GM19463 (cell line): ENCODE measurements around the gene EEF1AKMT1.
"Not testable (repeated sequence)": the region's sequence is repeated elsewhere in the genome, so short reads cannot be mapped to it uniquely, and the experiment has no call there.

Source experiments
- ATAC-seq: cut with Tn5 transposase; IDR thresholded peaks from one replicate; pipeline ENCODE4 v1.9.1; 2021; ENCODE audit warnings: mild to moderate bottlenecking, moderate library complexity; ENCODE audit not compliant: unreplicated experiment

Gene EEF1AKMT1

GRCh38 chr13:20779405-20779804 lies 5.6 kb upstream of the EEF1AKMT1 start:
- no peak for ATAC-seq

DNA sequence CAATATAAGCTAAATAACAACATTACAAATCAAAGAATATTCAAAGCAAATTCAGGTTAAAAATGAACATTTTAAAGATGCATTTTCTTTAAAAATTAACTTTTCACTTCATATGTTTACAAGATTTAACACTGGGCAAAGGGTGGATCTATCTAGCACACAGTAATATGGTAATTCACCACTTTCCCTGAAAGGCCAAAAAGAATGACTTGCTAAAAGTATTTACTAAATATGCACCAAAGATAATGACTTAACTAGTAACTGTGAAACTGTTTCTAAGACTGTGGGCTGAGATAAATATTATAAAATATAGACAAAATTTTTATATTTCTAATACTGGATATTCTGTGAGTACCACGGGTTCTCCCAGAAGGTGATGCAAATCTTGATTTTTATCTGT lies 4.5 kb upstream of the EEF1AKMT1 start:
- no peak for ATAC-seq

DNA sequence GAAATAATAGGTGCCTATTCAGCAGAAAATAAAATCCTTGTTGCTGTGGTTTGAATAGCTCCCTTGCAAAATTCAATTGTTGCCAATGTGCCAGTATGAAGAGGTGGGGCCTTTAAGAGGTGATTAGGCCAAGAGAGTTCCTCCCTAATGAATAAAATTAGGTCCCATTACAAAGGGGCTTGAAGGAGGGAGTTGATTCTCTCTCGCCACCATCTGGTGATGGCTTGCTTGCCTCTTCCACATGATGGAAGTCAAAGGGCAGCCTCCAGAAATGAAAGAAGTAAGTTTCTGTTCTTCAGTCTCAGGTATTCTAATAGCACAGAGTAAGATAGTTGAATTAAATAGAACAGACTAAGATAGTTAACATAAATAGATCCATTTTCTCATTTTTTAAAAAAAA lies 3.0 kb upstream of the EEF1AKMT1 start:
- no peak for ATAC-seq

GRCh38 chr13:20775961-20776360 lies 2.2 kb upstream of the EEF1AKMT1 start:
- no peak for ATAC-seq

GRCh38 chr13:20774746-20775145 lies 985 bp upstream of the EEF1AKMT1 start:
- ATAC-seq: no peak

DNA sequence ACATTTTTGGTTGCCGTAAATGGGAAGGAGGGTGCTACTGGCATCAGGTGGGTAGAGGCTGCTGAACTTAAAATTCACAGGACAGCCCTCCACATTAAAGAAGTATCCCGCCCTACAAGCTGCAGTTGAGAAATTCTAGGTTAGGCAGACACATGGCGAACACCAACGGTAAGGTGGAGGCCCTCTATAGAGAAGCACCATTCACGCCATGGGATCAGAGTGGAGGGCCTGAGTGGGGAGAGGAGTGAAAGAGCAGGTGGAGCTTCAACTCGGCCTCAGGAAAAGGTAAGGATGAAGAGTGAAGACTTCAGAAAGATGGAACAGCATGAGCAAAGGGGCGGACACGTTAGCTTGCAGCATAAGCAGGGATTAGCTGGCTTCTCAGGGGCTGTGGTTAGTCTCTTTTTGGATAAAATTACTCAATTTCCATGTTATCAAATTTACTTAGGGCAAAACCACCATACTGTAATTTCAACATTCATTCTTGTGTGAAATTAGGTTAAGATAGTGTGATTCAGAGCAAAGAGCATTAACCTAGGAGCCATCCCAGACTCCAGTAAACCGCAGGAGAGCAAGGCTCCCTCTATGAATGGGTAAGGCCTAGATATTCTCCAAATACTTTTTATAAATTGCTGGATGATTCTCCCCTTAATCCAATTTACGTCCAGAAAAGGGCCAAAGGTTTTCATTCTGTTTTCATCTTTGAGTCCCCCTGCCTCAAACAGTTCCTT lies 1.2 kb downstream of the EEF1AKMT1 start:
- ATAC-seq: no peak

GRCh38 chr13:20769834-20770233 lies 3.9 kb downstream of the EEF1AKMT1 start:
- no peak for ATAC-seq

DNA sequence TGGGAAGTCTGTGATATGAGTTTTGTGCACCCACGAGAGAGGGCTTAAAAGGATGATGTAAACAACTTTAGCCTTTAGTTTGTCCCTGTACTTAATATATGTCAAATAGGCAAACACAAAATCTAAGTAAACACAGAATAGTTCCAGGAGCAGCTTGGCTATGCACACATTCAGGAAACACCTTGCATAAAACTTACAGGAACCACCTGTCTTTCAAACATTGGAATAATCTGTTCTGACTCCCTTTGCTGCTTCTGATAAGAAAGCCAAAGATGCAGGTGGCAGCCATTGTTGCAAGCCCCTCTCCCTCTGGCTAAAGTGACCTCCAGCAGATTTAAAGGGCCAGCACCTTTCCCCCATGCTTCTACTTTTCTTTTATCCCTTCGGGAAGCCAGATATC lies 4.7 kb downstream of the EEF1AKMT1 start:
- no peak for ATAC-seq

GRCh38 chr13:20767309-20767943 lies 6.3 kb downstream of the EEF1AKMT1 start:
- no peak for ATAC-seq

- ATAC-seq: no peak
These were observed 12.9 kb downstream of the EEF1AKMT1 start for GRCh38 chr13:20760872-20761271.

DNA sequence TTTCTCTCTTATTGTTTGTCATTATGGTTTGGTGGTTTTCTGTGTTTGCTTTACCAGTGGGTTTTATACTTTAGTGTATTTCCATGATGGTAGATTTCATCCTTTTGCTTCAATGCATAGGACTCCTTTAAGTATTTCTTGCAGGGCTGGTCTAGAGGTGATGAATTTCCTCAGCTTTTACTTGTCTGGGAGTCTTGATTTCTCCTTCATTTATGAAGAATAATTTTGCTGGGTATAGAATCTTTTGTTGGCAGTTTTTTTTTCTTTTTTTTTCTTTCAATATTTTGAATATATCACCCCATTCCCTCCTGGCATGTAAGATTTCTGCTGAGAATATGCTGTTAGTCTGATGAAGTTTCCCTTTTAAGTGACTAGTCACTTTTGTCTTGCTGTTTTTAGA lies 19.8 kb downstream of the EEF1AKMT1 start:
- ATAC-seq: no peak

DNA sequence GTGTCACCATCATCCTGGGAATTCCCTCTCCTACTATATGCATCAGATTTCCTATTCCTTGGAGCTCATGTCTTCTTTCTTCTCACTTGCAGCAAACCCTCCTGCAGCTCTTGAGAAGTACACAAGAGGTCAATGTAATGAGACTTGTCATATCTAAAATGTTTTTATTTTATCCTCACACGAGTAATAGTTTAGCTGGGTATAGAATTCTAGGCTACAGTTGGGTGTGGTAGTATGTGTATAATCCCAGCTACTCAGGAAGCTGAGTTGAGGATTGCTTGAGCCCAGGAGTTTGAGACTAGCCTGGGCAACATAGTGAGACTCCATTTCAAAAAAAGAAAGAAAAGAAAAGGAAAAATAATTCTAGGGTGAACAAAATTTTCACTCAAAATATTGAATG lies 24.4 kb downstream of the EEF1AKMT1 start:
- no peak for ATAC-seq

- ATAC-seq: not testable (repeated sequence)
These were observed 29.8 kb downstream of the EEF1AKMT1 start for GRCh38 chr13:20743830-20744404.

GRCh38 chr13:20740021-20740420 lies 33.7 kb downstream of the EEF1AKMT1 start:
- no peak for ATAC-seq

DNA sequence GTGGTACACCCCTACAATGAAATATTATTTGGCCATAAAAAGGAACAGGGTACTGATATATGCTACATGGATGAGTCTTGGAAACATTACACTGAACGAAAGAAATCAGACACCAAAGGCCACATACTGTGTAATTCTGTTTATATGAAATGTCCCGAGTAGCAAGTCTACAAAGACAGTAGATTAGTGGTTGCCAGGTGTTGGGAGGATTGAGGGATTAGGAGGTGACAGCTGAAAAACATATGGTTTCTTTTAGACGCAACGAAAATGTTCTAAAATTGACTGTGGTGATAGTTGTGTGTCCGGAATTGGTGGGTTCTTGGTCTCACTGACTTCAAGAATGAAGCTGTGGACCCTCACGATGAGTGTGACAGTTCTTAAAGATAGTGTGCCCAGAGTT lies 35.1 kb downstream of the EEF1AKMT1 start:
- ATAC-seq: no peak

DNA sequence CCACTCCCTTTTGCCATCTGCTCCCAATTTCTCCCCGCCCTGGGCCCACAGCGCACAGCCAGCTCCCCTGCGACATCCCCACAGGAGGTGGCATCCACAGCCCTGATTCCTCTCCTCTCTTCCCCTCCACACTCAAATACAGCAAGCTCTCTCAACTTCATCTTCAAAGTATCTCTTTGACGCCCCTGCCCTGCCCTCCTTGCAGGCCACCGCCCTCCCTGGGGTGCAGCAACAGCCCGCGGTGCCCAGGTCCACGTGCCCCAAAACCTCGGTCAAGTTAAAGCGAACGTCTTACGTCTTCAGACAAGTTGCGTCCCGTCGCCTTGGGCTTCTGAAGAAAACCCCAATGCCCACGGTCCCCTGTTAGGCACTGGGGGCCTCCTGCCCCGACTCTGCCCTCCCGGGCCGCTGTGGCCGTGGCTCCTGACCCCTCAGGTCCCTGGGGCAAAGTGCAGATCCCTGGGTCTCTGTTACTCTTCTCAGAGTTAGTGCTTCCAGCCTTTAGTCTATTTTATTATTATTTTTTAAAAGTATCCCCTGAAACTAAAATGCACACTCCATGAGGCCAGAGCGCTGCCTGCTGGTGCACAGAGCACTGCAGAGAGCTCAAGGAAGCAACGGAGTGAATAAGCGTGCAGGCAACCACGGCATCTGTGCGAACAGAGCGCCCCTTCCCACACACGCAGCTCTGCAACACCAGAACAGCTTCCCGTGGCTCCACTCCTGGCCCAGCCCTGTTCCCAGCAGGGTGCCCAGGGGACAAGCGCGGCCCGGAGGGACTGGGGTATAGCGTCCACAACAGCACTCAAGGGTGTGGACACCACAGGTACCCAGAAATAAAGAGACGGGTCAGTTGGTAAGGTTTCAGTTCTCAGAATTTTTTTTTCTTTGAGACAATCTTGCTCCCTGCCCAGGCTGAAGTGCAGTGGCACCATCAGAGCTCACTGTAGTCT lies 43.9 kb downstream of the EEF1AKMT1 start:
- no peak for ATAC-seq

DNA sequence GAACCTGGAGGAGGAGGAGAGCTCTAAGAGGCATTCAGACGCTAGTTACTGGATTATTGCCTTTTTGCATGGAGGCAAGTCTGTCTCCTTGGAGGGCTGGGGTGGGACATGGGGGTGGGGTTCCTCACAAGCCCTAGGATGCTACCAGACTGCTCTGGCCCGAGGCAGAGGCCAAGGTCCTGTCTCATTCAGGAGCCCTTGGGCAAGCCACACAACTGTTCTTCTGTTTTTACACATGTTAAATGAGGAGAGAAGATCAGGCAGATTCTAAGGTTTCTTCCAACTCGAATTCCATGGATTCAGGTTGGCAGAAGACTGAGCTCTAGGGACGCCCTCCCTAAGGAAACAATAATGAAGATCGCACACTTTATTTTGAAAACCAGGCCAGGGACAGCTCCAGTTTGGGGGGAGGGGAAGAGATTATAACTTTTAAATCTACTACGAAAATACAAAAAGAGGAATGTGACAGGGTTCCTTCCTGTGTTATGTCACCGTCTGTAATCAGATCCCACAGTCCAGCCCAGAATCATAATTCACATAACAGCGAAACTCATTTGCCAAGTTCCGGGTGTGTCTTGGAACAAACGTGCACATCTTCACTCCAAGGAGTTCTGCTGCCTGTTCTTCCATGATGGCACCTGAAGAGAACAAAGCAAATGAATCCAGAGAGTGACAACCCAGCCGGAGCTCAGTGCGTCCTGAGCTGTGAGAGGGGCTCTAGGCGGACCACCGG lies 45.0 kb downstream of the EEF1AKMT1 start:
- no peak for ATAC-seq

- no peak for ATAC-seq
These were observed 45.9 kb downstream of the EEF1AKMT1 start for GRCh38 chr13:20727856-20728255.

DNA sequence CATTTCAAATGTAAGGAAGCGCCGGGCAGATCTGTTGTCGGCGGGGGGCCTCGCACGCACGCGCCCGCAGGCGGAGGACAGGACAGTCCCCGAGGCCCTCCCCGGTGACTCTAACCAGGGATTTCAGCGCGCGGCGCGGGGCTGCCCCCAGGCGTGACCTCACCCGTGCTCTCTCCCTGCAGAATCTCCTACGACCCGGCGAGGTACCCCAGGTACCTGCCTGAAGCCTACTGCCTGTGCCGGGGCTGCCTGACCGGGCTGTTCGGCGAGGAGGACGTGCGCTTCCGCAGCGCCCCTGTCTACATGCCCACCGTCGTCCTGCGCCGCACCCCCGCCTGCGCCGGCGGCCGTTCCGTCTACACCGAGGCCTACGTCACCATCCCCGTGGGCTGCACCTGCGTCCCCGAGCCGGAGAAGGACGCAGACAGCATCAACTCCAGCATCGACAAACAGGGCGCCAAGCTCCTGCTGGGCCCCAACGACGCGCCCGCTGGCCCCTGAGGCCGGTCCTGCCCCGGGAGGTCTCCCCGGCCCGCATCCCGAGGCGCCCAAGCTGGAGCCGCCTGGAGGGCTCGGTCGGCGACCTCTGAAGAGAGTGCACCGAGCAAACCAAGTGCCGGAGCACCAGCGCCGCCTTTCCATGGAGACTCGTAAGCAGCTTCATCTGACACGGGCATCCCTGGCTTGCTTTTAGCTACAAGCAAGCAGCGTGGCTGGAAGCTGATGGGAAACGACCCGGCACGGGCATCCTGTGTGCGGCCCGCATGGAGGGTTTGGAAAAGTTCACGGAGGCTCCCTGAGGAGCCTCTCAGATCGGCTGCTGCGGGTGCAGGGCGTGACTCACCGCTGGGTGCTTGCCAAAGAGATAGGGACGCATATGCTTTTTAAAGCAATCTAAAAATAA lies 52.1 kb downstream of the EEF1AKMT1 start:
- ATAC-seq: no peak

DNA sequence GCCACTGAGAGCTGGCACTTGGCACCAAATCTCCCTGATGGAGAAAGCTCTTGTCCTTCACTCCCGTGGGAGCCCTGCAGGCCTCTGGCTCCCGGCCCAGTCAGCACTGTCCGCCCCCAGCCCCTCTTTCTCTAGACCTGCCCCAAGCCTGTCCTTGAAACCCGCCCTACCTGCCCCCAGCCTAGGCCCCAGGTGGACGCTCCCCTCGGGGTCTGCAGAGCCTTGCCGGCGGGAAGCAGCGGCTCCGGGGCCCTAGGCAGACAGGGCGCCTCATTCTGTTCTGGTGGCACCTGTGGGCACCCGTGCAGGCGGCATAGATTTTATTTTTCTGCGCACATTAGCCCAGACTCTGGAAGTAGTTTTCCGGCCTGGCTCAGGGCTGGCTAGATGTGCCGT lies 52.7 kb downstream of the EEF1AKMT1 start:
- no peak for ATAC-seq
